H1 (cell line): ENCODE data around the gene CYRIA. TPM values are rescaled to one million over a fixed set of nuclear protein-coding genes. Genes with fewer than 3 reads are reported as not detected.

Experiments
- CTCF ChIA-PET: fragments of 300-600 bp; sonication (Branson Sonifier 250); formaldehyde crosslinking; loops from one replicate; lab custom pipeline; 2021; ENCODE audit not compliant: partially characterized antibody; lab: Charles Lee
- POLR2A ChIA-PET: fragments of 300-600 bp; sonication (Branson Sonifier 250); formaldehyde crosslinking; loops from one replicate; lab custom pipeline; 2021; ENCODE audit warnings: inconsistent platforms; ENCODE audit not compliant: partially characterized antibody; lab: Charles Lee
- DNase-seq, 2 experiments: peaks; one replicate each; pipeline versions ENCODE4 v3.0.0 to v3.0.0-alpha.2; 2010 to 2022; ENCODE audit warnings: low spot score in 2 of 2, low read depth in 1 of 2, mixed read lengths in 1 of 2
- FAIRE-seq: peaks from 2 replicates; lab custom pipeline; 2011; peaks lifted over from hg19 to GRCh38; lab: Jason Lieb, UNC
- H2AFZ ChIP-seq: 2 replicates; pipeline ENCODE4 v1.8.1; 2012; ENCODE audit warnings: low read length, inconsistent platforms
- H2AK5ac ChIP-seq: 2 replicates; pipeline ENCODE4 v1.6.1; 2013; ENCODE audit warnings: low read depth, low read length
- H2BK120ac ChIP-seq: replicated peaks from 2 replicates; pipeline ENCODE3; 2013; ENCODE audit warnings: low read depth, low read length, inconsistent platforms
- H2BK12ac ChIP-seq: 2 replicates; pipeline ENCODE4 v1.6.1; 2013; ENCODE audit warnings: low read depth, low read length
- H2BK15ac ChIP-seq: 2 replicates; pipeline ENCODE4 v1.6.1; 2013; ENCODE audit warnings: low read length
- H2BK20ac ChIP-seq: 2 replicates; pipeline ENCODE4 v1.6.1; 2013; ENCODE audit warnings: low read length
- H2BK5ac ChIP-seq: 2 replicates; pipeline ENCODE4 v1.6.1; 2013; ENCODE audit warnings: low read depth, low read length
- H3K14ac ChIP-seq: 2 replicates; pipeline ENCODE4 v1.6.1; 2013; ENCODE audit warnings: inconsistent platforms; ENCODE audit not compliant: insufficient read length
- H3K18ac ChIP-seq: 2 replicates; pipeline ENCODE4 v1.6.1; 2013; ENCODE audit warnings: low read length; ENCODE audit errors: extremely low read depth
- H3K23ac ChIP-seq: 2 replicates; pipeline ENCODE4 v1.6.1; 2013; ENCODE audit warnings: inconsistent platforms; ENCODE audit not compliant: insufficient read length
- H3K23me2 ChIP-seq: 2 replicates; pipeline ENCODE4 v1.6.1; 2013; ENCODE audit warnings: low read depth, low read length
- H3K27ac ChIP-seq: 2 replicates; pipeline ENCODE4 v1.6.1; 2011; ENCODE audit warnings: low read depth, low read length, inconsistent platforms
- H3K27me3 ChIP-seq, 4 experiments: replicated peaks in 1 of 4; 1 replicate in 1 of 4; 2 replicates in 3 of 4; pipeline versions ENCODE4 v1.6.1 to v1.8.1; 2011 to 2013; ENCODE audit warnings: low read length in 3 of 4, mild to moderate bottlenecking in 3 of 4, inconsistent platforms in 2 of 4, mixed read lengths in 2 of 4, moderate library complexity in 1 of 4; ENCODE audit not compliant: control insufficient read depth in 3 of 4, insufficient read depth in 3 of 4; ENCODE audit errors: extremely low read depth in 1 of 4
- H3K36me3 ChIP-seq, 4 experiments: 2 replicates each; pipeline versions ENCODE4 v1.6.1 to v1.8.1; 2011 to 2013; ENCODE audit warnings: mild to moderate bottlenecking in 4 of 4, low read length in 3 of 4, moderate library complexity in 2 of 4, control low read depth in 1 of 4, inconsistent platforms in 1 of 4; ENCODE audit not compliant: insufficient read depth in 4 of 4, control insufficient read depth in 2 of 4
- H3K4ac ChIP-seq: replicated peaks from 2 replicates; pipeline ENCODE3; 2013; ENCODE audit warnings: low read length, low read depth, mixed read lengths, inconsistent platforms; ENCODE audit not compliant: insufficient read length
- H3K4me1 ChIP-seq, 4 experiments: replicated peaks in 1 of 4; 1 replicate in 1 of 4; 2 replicates in 3 of 4; pipeline versions ENCODE4 v1.6.1 to v1.8.1; 2011 to 2013; ENCODE audit warnings: low read length in 3 of 4, inconsistent platforms in 2 of 4, mixed read lengths in 1 of 4; ENCODE audit not compliant: insufficient read depth in 4 of 4, control insufficient read depth in 3 of 4
- H3K4me2 ChIP-seq, 2 experiments: 2 replicates each; pipeline versions ENCODE4 v1.6.1 to v1.8.1; 2011 to 2013; ENCODE audit warnings: low read depth in 2 of 2, low read length in 2 of 2, control low read depth in 1 of 2, inconsistent platforms in 1 of 2, mild to moderate bottlenecking in 1 of 2; ENCODE audit not compliant: insufficient read depth in 1 of 2
- H3K4me3 ChIP-seq, 4 experiments: fragments of 200-600, 300-600 bp in 1 of 4; sonication (generic), shearing (Covaris generic), sonication (Bioruptor Twin) in 1 of 4; 2 replicates each; pipeline versions ENCODE4 v1.5.1 to v1.8.1; 2011 to 2016; ENCODE audit warnings: low read length in 4 of 4, low read depth in 3 of 4, control low read depth in 2 of 4, inconsistent platforms in 2 of 4, mild to moderate bottlenecking in 2 of 4, mixed read lengths in 1 of 4, moderate library complexity in 1 of 4; ENCODE audit not compliant: insufficient read depth in 2 of 4; ENCODE audit errors: extremely low read depth in 1 of 4
- H3K56ac ChIP-seq: replicated peaks from 2 replicates; pipeline ENCODE3; 2013; ENCODE audit warnings: low read depth, mild to moderate bottlenecking, mixed read lengths, low read length, inconsistent platforms; ENCODE audit not compliant: insufficient read length
- H3K79me1 ChIP-seq: 2 replicates; pipeline ENCODE4 v1.6.1; 2013; ENCODE audit warnings: low read depth, low read length, control low read depth
- H3K79me2 ChIP-seq, 2 experiments: 2 replicates each; pipeline versions ENCODE4 v1.6.1 to v1.8.1; 2012 to 2013; ENCODE audit warnings: low read length in 2 of 2, mild to moderate bottlenecking in 2 of 2, inconsistent platforms in 1 of 2; ENCODE audit not compliant: insufficient read depth in 2 of 2, control insufficient read depth in 1 of 2
- H3K9ac ChIP-seq, 4 experiments: replicated peaks in 1 of 4; 1 replicate in 1 of 4; 2 replicates in 3 of 4; pipeline versions ENCODE4 v1.6.1 to v1.8.1; 2011 to 2013; ENCODE audit warnings: low read depth in 3 of 4, low read length in 3 of 4, control low read depth in 2 of 4, mild to moderate bottlenecking in 2 of 4, moderate library complexity in 2 of 4, inconsistent platforms in 1 of 4; ENCODE audit errors: extremely low read depth in 1 of 4
- H3K9me3 ChIP-seq, 2 experiments: 2 replicates each; pipeline versions ENCODE4 v1.6.1 to v1.8.1; 2012 to 2013; ENCODE audit warnings: mild to moderate bottlenecking in 2 of 2, moderate library complexity in 2 of 2, control low read depth in 1 of 2, inconsistent platforms in 1 of 2, low read depth in 1 of 2, low read length in 1 of 2, mixed read lengths in 1 of 2; ENCODE audit not compliant: insufficient read depth in 2 of 2
- H4K20me1 ChIP-seq, 2 experiments: replicated peaks in 1 of 2; 2 replicates each; pipeline versions ENCODE3 to v1.8.1; 2011 to 2013; ENCODE audit warnings: inconsistent platforms in 2 of 2, low read length in 2 of 2, mild to moderate bottlenecking in 1 of 2; ENCODE audit not compliant: insufficient read depth in 2 of 2, control insufficient read depth in 1 of 2
- H4K5ac ChIP-seq: 2 replicates; pipeline ENCODE4 v1.6.1; 2013; ENCODE audit warnings: low read length, low read depth, mixed read lengths, inconsistent platforms; ENCODE audit not compliant: insufficient read length
- H4K8ac ChIP-seq: 2 replicates; pipeline ENCODE4 v1.8.0; 2013; ENCODE audit warnings: mild to moderate bottlenecking, moderate library complexity, low read length, inconsistent platforms; ENCODE audit not compliant: insufficient read depth; ENCODE audit errors: extremely low read depth
- H4K91ac ChIP-seq: replicated peaks from 2 replicates; pipeline ENCODE3; 2013; ENCODE audit warnings: low read length, mixed read lengths, inconsistent platforms; ENCODE audit not compliant: insufficient read length
- BCL11A ChIP-seq, 2 experiments: IDR thresholded peaks; one replicate each; pipeline ENCODE4 v1.6.1; 2011; ENCODE audit warnings: low read depth in 2 of 2, low read length in 2 of 2, mild to moderate bottlenecking in 2 of 2
- CHD2 ChIP-seq: IDR thresholded peaks from 2 replicates; pipeline ENCODE4 v1.6.1; 2012; ENCODE audit warnings: low read length, improper control_type of control experiment
- HDAC6 ChIP-seq: IDR thresholded peaks from one replicate; pipeline ENCODE4 v1.7.1; 2012; ENCODE audit warnings: low read depth, mild to moderate bottlenecking, inconsistent platforms, low read length, moderate library complexity
- PHF8 ChIP-seq: fragments of 200-600 bp; sonication (generic); conservative IDR thresholded peaks from 2 replicates; pipeline ENCODE4 v1.7.1; 2012; ENCODE audit warnings: low read depth, mild to moderate bottlenecking, inconsistent platforms, low read length, moderate library complexity
- RBBP5 ChIP-seq: IDR thresholded peaks from 2 replicates; pipeline ENCODE4 v1.7.1; 2012; ENCODE audit warnings: low read depth, mild to moderate bottlenecking, inconsistent platforms, low read length, moderate library complexity, borderline replicate concordance
- TEAD4 ChIP-seq: IDR thresholded peaks from 2 replicates; pipeline ENCODE4 v1.6.1; 2012; ENCODE audit warnings: low read depth, low read length, inconsistent platforms, mixed read lengths
- WGBS, 2 experiments: shearing (Covaris generic) in 1 of 2; methylation state at CpG; one replicate each; pipeline versions ENCODE4 v1.1.6 to v1.1.7; 2013 to 2015; ENCODE audit warnings: low lambda C conversion rate in 2 of 2, mixed read lengths in 2 of 2, inconsistent platforms in 1 of 2, low coverage in 1 of 2, missing lambda C conversion rate in 1 of 2; ENCODE audit not compliant: insufficient replicate concordance in 2 of 2, insufficient coverage in 1 of 2, insufficient read length in 1 of 2; ENCODE audit errors: extremely low coverage in 1 of 2, missing lambda C conversion rate in 1 of 2; 5-methylcytosine and 5-hydroxymethylcytosine counted together
- polyA plus RNA-seq, 7 experiments: library from polyadenylated mRNA; depleted of rRNA in 3 of 7; stranded (reverse) in 5 of 7; unstranded in 2 of 7; fragments of >200 nt in 5 of 7; fragments of 200-250 nt in 2 of 7; gene quantifications; 1 replicate in 5 of 7; 2 replicates in 1 of 7; 4 replicates in 1 of 7; pipeline versions ENCODE4 v1.2.1 to v1.2.3, GENCODE V29; 2011 to 2013; ENCODE audit warnings: missing spikeins in 2 of 7, mixed read lengths in 2 of 7
- total RNA-seq: library from RNA; stranded (reverse); fragmentation: NEBNext Ultra II Directional; extraction: Animal tissue kit (Norgen Biotek cat#: 25700); gene quantifications from 2 replicates; pipeline ENCODE4 v1.2.1, GENCODE V29; 2021

CYRIA gene
- total and polyA plus RNA-seq, 2 of the 8 experiments (the other 6 are each of a cell fraction or from before 2014, with no cell fraction given): 1.5 to 9.8 TPM

DNA sequence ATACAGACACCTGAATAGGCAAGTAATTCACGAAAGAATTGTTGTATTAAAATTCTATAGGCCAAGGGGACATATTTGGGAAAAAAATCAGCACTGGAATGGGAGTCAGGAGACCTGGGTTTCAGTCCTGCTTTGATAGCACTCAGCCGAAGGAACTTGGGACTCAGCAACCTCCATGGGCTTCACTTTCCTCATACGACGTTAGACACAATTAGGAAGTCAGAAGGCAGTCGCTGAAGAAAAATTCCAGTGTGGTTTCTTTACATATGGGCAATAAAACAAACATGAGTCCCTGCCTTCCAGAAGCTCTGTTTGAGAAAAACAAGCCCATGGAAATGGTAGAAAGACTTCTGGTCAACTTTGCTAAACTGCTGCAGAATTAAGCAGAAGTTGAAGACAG is 15.1 kb upstream of the CYRIA start:
- Histone ChIP-seq H3K27me3 (no peaks in the 10 kb centered on the region; a peak in 1 of 7 replicates), H4K8ac (no peak overlapping the region), H3K18ac (no peak overlapping the region), H2BK12ac (no peak overlapping the region), H3K4me2 (no peak overlapping the region), H3K9me3 (peaks cover 0 to 4% of the 10 kb centered on the region in 2 experiments; a peak in 1 of 4 replicates), H4K91ac (no peak overlapping the region), H3K79me1 (no peaks in the 10 kb centered on the region), H3K14ac (no peak overlapping the region), H2AFZ (no peak overlapping the region), H3K27ac (no peak overlapping the region), H2BK5ac (no peak overlapping the region), H3K79me2 (no peaks in the 10 kb centered on the region), H4K20me1 (no peaks in the 10 kb centered on the region), H3K23me2 (no peaks in the 10 kb centered on the region), H3K56ac (no peak overlapping the region), H3K23ac (no peak overlapping the region), H2BK20ac (no peak overlapping the region), H3K9ac (no peak overlapping the region), H3K4ac (no peak overlapping the region), H3K36me3 (no peaks in the 10 kb centered on the region), H3K4me3 (no peak overlapping the region), H3K4me1 (no peaks in the 10 kb centered on the region), H2AK5ac (no peak overlapping the region), H4K5ac (no peak overlapping the region), H2BK120ac (no peak overlapping the region), H2BK15ac (no peak overlapping the region)
- FAIRE-seq (no peak), DNase-seq (no peak)
- TF ChIP-seq CHD2 (no peak), TEAD4 (no peak), RBBP5 (no peak), HDAC6 (no peak), BCL11A (IDR thresholded peaks at IDR 0.05; ENCODE audit: low read depth in 2 of 2, low read length in 2 of 2) (no peak), PHF8 (no peak)
- ChIA-PET POLR2A (interaction anchor here (0.6 kb wide), 1 partner anchor 117 kb away, joined by 4 read pairs; no protein-coding TSS in a partner anchor), CTCF (interaction anchor here (0.6 to 2.9 kb wide), 5 partner anchors 44 to 1016 kb away, joined by 3 to 14 read pairs (median 3); no protein-coding TSS in a partner anchor)
- WGBS, 2 experiments: 87% methylated on average over 5 of the region's 5 CpGs; no CpG with 5 or more reads in 1 of the 2 experiments
